GM19351 (cell line): ENCODE measurements around the gene MOAP1.
"Not testable (repeated sequence)": the region's sequence is repeated elsewhere in the genome, so short reads cannot be mapped to it uniquely, and the experiment has no call there.

Source experiments
- ATAC-seq: cut with Tn5 transposase; IDR thresholded peaks from one replicate; pipeline ENCODE4 v1.9.1; 2021; ENCODE audit warnings: mild to moderate bottlenecking, moderate library complexity; ENCODE audit not compliant: unreplicated experiment

The MOAP1 gene

DNA sequence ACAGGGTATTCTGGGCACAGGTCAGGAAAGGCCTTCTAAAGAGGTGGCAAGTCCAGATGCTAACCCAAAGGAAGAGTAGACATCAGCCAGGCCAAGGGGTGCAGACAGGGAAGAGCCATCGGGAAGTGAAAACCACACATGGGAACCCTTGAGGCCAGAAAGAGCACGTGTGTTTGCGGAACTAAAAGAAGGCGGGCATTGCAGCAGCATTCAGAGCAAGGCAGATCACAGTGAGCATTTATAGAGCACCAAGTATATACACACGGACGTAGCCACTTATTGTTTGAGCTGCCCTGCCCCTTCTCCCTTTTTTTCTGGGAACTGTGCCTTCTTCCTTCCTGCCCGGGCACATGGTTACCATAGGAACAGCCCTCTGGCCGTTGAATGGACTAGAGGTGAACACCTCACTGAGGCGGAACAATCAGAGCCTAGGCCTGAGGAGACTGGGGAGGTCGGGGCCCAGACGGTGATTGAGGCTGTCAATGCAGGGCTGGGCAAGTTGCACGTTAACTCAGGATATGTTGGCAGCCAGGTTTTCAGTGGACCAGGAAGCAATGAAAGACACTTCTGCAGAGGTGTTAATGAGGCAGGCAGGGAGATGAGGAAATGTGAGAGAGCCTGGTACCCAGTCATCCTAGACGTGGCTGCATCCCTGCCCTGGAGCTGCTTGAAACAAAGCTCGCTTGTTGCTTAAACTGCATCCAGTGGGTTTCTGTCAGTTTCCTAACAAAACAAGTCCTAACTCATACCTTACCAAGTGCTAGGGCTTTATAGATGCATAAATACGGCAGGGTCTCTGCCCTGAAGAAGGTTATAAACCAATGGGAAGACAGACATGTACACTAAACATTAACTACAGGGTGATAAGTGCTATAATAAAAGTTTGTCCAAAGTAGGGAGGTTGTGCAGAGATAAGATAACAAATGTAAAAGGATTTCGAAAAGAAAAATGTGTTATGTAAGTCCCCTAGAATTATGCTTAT lies 34.2 kb downstream of the MOAP1 start:
- no peak for ATAC-seq

DNA sequence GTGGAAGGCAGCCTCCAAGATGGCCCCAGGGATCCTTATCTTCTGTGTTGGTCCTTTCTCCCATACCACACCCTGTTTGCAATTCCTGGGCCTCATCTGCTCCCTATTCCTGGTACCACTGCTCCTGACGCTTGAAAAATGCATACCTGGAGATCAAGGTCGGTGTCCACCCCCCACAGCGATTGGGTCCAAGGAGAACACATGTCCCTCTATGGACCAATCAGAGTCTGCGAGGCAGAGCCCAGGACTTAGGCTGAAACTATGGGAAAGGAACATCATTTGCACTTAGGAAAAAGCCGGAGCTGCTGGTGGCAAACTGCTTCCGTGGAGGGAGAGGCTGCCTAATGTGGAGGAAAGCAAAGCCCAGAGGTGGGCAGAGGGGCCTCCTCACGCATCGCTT lies 35.7 kb downstream of the MOAP1 start:
- no peak for ATAC-seq

GRCh38 chr14:93146119-93146518 lies 38.6 kb downstream of the MOAP1 start:
- ATAC-seq, result peak; percentile 87

DNA sequence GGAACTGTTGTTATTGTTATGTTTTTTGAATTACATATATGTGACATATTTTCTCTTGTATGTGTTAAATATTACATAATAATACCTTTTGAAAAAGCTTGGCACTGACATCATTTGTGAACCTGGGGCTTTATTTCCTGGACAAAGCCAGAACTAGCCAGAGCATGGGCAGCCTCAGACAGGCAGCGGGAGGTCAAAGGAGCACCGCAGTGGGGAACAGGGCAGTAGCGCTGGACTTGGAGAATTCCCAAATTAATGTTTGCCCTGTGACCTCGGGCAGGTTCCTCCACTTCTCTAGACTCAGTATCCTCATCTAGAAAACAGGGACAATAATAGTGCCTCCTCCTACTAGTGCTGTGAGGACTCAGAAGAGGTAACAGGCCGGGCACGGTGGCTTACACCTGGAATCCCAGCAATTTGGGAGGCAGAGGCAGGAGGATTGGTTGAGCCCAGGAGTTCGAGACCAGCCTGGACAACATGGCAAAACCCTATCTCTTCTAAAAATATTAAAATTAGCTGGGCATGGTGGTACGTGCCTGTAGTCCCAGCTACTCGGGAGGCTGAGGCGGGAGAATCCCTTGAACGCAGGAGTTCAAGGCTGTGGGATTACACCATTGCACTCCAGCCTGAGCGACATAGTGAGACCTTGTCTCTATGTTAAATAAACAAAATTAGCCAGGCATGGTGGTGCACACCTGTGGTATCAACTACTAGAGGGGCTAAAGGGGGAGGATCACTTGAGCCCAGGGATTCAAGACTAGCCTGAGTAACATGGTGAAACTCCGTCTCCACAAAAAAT lies 41.6 kb downstream of the MOAP1 start:
- no peak for ATAC-seq

GRCh38 chr14:93137864-93138263 lies 46.8 kb downstream of the MOAP1 start:
- no peak for ATAC-seq

DNA sequence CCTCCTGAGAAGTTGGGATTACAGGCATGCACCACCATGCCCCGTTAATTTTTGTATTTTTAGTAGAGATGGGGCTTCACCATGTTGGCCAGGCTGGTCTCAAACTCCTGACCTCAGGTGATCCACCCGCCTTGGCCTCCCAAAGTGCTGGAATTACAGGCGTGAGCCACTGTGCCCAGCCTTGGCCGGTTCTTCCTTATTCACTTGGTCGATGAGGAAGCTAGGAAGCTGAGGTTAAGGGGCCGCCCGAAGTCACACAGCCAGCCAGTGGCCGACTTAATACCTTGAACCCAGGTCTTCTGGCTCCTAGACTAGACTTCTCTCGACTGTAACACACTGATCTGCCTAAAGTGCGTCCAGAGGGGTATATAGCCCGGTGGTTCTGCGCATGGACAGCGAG lies 48.2 kb downstream of the MOAP1 start:
- not testable (repeated sequence) for ATAC-seq

- no peak for ATAC-seq
Observed at GRCh38 chr14:93136009-93136408, 48.7 kb downstream of the MOAP1 start.

DNA sequence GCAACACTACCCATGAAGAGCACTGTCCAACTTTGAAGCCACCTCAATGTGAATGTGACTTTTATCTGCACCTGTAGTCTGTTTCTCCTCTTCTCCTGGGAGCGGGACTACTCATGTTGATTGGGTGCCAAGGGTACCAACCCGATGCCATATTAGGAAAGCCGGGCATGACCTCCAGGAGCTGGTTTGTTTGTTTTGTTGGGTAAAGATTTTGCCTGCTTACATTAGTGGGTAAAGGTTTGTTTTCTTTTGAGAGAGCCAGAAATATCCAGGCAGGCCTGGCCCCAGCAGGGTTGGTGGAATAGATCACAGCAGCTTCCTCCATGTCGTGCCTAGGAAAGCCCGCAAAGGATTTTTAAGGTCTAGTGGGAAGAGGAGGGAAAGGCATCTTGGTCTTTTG lies 49.3 kb downstream of the MOAP1 start:
- ATAC-seq, result no peak

GRCh38 chr14:93133464-93133863 lies 51.2 kb downstream of the MOAP1 start:
- no peak for ATAC-seq

DNA sequence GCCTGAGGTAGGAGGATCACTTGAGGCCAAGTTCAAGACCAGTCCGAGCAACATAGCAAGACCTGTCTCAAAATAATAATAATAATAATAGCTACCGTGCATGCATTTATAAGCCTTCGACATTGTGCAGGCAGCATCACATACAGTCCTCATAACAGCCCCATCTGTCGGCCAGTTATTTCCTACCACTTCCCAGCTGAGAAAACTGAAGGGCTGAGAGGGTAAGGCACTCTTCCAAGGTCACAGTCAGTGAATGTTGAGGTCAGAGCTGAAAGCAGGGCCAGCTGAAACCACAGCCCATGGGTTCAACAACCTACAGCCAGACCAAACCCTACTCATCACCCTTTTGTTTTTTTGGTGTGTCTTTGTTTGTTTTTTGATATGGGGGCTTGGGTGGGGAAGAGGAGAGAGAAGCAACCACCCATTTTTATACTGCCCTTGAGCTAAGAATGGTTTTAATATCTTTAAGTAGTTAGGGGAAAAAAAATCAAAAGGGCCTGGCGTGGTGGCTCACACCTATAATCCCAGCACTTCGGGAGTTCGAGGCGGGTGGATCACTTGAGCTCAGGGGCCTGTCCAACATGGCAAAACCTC lies 52.1 kb downstream of the MOAP1 start:
- no peak for ATAC-seq
